ENCODE results near the gene NDUFS8. TPM values are rescaled to one million over a fixed set of nuclear protein-coding genes. Genes with fewer than 3 reads are reported as not detected.

Gene NDUFS8
- total RNA-seq, 2 experiments from 2014 or later, result 105 to 109 TPM

- DNase-seq (no peak), ATAC-seq (no peak)
- intact Hi-C loops (cut with micrococcal nuclease), result no loop called here
- no peak overlapping the region for H3K4me3 Mint-ChIP-seq
- H3K27ac Mint-ChIP-seq, result no peak overlapping the region
- POLR2A ChIA-PET, result no interaction called here
- no peaks in the 10 kb centered on the region for H3K27me3 Mint-ChIP-seq
- H3K4me1 Mint-ChIP-seq (ENCODE audit: low read depth), result no peaks in the 10 kb centered on the region
- CTCF ChIA-PET, result no interaction called here
- TF ChIP-seq CTCF (IDR thresholded peaks at IDR 0.05), result no peak
- H3K36me3 Mint-ChIP-seq (ENCODE audit: low read depth), result peaks cover 6% of the 10 kb centered on the region
- peaks cover 2% of the 10 kb centered on the region for H3K9me3 Mint-ChIP-seq
These were observed 9.2 kb upstream of the NDUFS8 start for GRCh38 chr11:68021167-68021787.

GRCh38 chr11:68022531-68022930 is 8.0 kb upstream of the NDUFS8 start:
- ATAC-seq, result no peak
- no peaks in the 10 kb centered on the region for H3K27me3 Mint-ChIP-seq
- DNase-seq, result no peak
- CTCF ChIA-PET, result no interaction called here
- no peak overlapping the region for H3K4me3 Mint-ChIP-seq
- no peak for TF ChIP-seq CTCF (IDR thresholded peaks at IDR 0.05)
- POLR2A ChIA-PET, result interaction anchor here (0.7 kb wide), 1 partner anchor 10 kb away, joined by 3 read pairs; no protein-coding TSS in a partner anchor
- peaks cover 2% of the 10 kb centered on the region for H3K9me3 Mint-ChIP-seq
- H3K36me3 Mint-ChIP-seq (ENCODE audit: low read depth), result peaks cover 6% of the 10 kb centered on the region
- H3K27ac Mint-ChIP-seq, result no peak overlapping the region
- intact Hi-C loops (cut with micrococcal nuclease), result no loop called here
- H3K4me1 Mint-ChIP-seq (ENCODE audit: low read depth), result no peaks in the 10 kb centered on the region

- ChIA-PET POLR2A (no interaction called here), CTCF (interaction anchor here (1.1 kb wide), 1 partner anchor 20 kb away, joined by 3 read pairs; the partner anchor contains the start of gene UNC93B1)
- ATAC-seq (no peak), DNase-seq (no peak)
- Mint-ChIP-seq H3K4me1 (ENCODE audit: low read depth) (peaks cover 10% of the 10 kb centered on the region), H3K4me3 (no peak overlapping the region), H3K27me3 (no peaks in the 10 kb centered on the region), H3K36me3 (ENCODE audit: low read depth) (peaks cover 6% of the 10 kb centered on the region), H3K9me3 (peaks cover 2% of the 10 kb centered on the region), H3K27ac (no peak overlapping the region)
- intact Hi-C loops (cut with micrococcal nuclease), result no loop called here
- no peak for TF ChIP-seq CTCF (IDR thresholded peaks at IDR 0.05)
These were observed 6.0 kb upstream of the NDUFS8 start for GRCh38 chr11:68024508-68024907.

- Mint-ChIP-seq H3K4me1 (ENCODE audit: low read depth) (peaks cover 12% of the 10 kb centered on the region), H3K9me3 (peaks cover 2% of the 10 kb centered on the region), H3K4me3 (no peak overlapping the region), H3K36me3 (ENCODE audit: low read depth) (peaks cover 6% of the 10 kb centered on the region), H3K27ac (no peak overlapping the region), H3K27me3 (no peaks in the 10 kb centered on the region)
- no peak for TF ChIP-seq CTCF (IDR thresholded peaks at IDR 0.05)
- ChIA-PET CTCF (no interaction called here), POLR2A (no interaction called here)
- intact Hi-C loops (cut with micrococcal nuclease), result no loop called here
- DNase-seq (peak; percentile 37), ATAC-seq (peak; percentile 45)
These were observed 5.4 kb upstream of the NDUFS8 start for GRCh38 chr11:68025047-68025446.

- intact Hi-C loops (cut with micrococcal nuclease), result no loop called here
- no peak overlapping the region for H3K27ac Mint-ChIP-seq
These were observed 3.9 kb upstream of the NDUFS8 start for GRCh38 chr11:68026391-68027105.

More at GRCh38 chr11:68026391-68027105, 3.9 kb upstream of the NDUFS8 start:
- Mint-ChIP-seq H3K4me3 (no peak overlapping the region), H3K36me3 (ENCODE audit: low read depth) (peaks cover 6% of the 10 kb centered on the region), H3K4me1 (ENCODE audit: low read depth) (peaks cover 13% of the 10 kb centered on the region), H3K27me3 (no peaks in the 10 kb centered on the region), H3K9me3 (peaks cover 2% of the 10 kb centered on the region)
- no peak for DNase-seq
- CTCF ChIA-PET, result interaction anchor here (1.1 kb wide), 1 partner anchor 32 kb away, joined by 3 read pairs; no protein-coding TSS in a partner anchor
- TF ChIP-seq CTCF (IDR thresholded peaks at IDR 0.05), result no peak
- ATAC-seq, result no peak
- POLR2A ChIA-PET, result interaction anchor here (1.9 kb wide), 1 partner anchor 11 kb away, joined by 6 read pairs; no protein-coding TSS in a partner anchor

Measured in activated CD8-positive, alpha-beta T cell treated with anti-CD3 and anti-CD28 coated beads for 36 hours (primary cell).